Hematopoietic multipotent progenitor cell (in vitro differentiated cells): ENCODE results near the gene AKAP17A. TPM values are rescaled to one million over a fixed set of nuclear protein-coding genes. Genes with fewer than 3 reads are reported as not detected.
"Not testable (repeated sequence)": the region's sequence is repeated elsewhere in the genome, so short reads cannot be mapped to it uniquely, and the experiment has no call there.

ENCODE experiments used
- DNase-seq, 3 donors: peaks; one replicate each; pipeline ENCODE4 v3.0.0-alpha.2; 2011 to 2015; ENCODE audit warnings: low read depth in 2 of 3, low spot score in 2 of 3
- total RNA-seq: library from RNA; depleted of rRNA; stranded (reverse); fragments of >200 nt; gene quantifications from one replicate; pipeline ENCODE4 v1.2.3, GENCODE V29; 2012

The AKAP17A gene
- total RNA-seq, 1 donor, result 71.1 TPM

GRCh38 chrX:1601768-1602085, 10.3 kb downstream of the AKAP17A start:
- DNase-seq, result no peak

GRCh38 chrX:1602299-1602698, 10.9 kb downstream of the AKAP17A start:
- DNase-seq, result no peak

- DNase-seq, result no peak
Observed at GRCh38 chrX:1606496-1606895, 15.1 kb downstream of the AKAP17A start.

GRCh38 chrX:1609311-1609710, 17.9 kb downstream of the AKAP17A start:
- DNase-seq, result no peak

- DNase-seq, result no peak
Observed at GRCh38 chrX:1609762-1610161, 18.4 kb downstream of the AKAP17A start.

GRCh38 chrX:1610166-1610565, 18.8 kb downstream of the AKAP17A start:
- DNase-seq, result peak in 1 of 3 donors; percentile 13

GRCh38 chrX:1610736-1611135, 19.3 kb downstream of the AKAP17A start:
- no peak for DNase-seq

- no peak for DNase-seq
Observed at GRCh38 chrX:1612641-1613286, 21.4 kb downstream of the AKAP17A start.

GRCh38 chrX:1614927-1615326, 23.5 kb downstream of the AKAP17A start, which contains the start of gene ASMT:
Gene ASMT, plus strand, starts transcription at chrX:1615059. Its CDS starts 141 bp downstream, at chrX:1615200.
- DNase-seq, result no peak

- no peak for DNase-seq
Observed at GRCh38 chrX:1618689-1619088, 27.3 kb downstream of the AKAP17A start.

GRCh38 chrX:1623691-1624090, 32.3 kb downstream of the AKAP17A start:
- DNase-seq, result no peak

- not testable (repeated sequence) for DNase-seq
Observed at GRCh38 chrX:1624158-1624860, 32.9 kb downstream of the AKAP17A start.

- DNase-seq, result not testable (repeated sequence)
Observed at GRCh38 chrX:1624861-1625215, 33.4 kb downstream of the AKAP17A start.

- no peak for DNase-seq
Observed at GRCh38 chrX:1629244-1629643, 37.8 kb downstream of the AKAP17A start.

- no peak for DNase-seq
Observed at GRCh38 chrX:1646009-1646408, 54.6 kb downstream of the AKAP17A start.

GRCh38 chrX:1649621-1650020, 58.2 kb downstream of the AKAP17A start:
- DNase-seq, result no peak

Other genes with a start within 250 kb of the AKAP17A start
- gene SLC25A6, start 199.5 kb upstream of the AKAP17A start, total RNA-seq, result 699 TPM
- gene ASMTL, start 138.7 kb upstream of the AKAP17A start, total RNA-seq, result 34.5 TPM
- 114 TPM for gene P2RY8, start 54.4 kb upstream of the AKAP17A start, total RNA-seq
- gene ASMT, start 23.5 kb downstream of the AKAP17A start, total RNA-seq, result not detected